Endothelial cell of umbilical vein (primary cell): ENCODE results near the gene BABAM2. TPM values are rescaled to one million over a fixed set of nuclear protein-coding genes. Genes with fewer than 3 reads are reported as not detected.

Experiments
- BruUV-seq: library from RNA; stranded (reverse); fragments of 400-500 nt; replicated peaks from 2 replicates; lab custom pipeline; 2021; lab: Mats Ljungman, UMichigan
- CTCF ChIA-PET: fragments of 300-600, 350-600 bp; sonication (Branson Sonifier 250); formaldehyde crosslinking; loops from one replicate; lab custom pipeline; 2021; ENCODE audit warnings: antibody characterized with exemption, inconsistent platforms; lab: Charles Lee
- POLR2A ChIA-PET: fragments of 300-600, 350-600 bp; sonication (Branson Sonifier 250); formaldehyde crosslinking; loops from one replicate; lab custom pipeline; 2021; ENCODE audit warnings: antibody characterized with exemption, inconsistent platforms; lab: Charles Lee
- DNase-seq: peaks from one replicate; pipeline ENCODE4 v3.0.0-alpha.2; 2011; ENCODE audit warnings: low read depth, low spot score
- FAIRE-seq: peaks from 2 replicates; lab custom pipeline; 2011; peaks lifted over from hg19 to GRCh38; lab: Jason Lieb, UNC
- H2AFZ ChIP-seq: 2 replicates; pipeline ENCODE4 v1.6.0; 2012; ENCODE audit warnings: low read depth, low read length, control low read depth, inconsistent platforms
- H3K27ac ChIP-seq: 2 replicates; pipeline ENCODE4 v1.5.1; 2011; ENCODE audit warnings: low read depth, mild to moderate bottlenecking, control low read depth, low read length, moderate library complexity; ENCODE audit not compliant: insufficient read depth
- H3K27me3 ChIP-seq, 2 experiments: 2 replicates each; pipeline versions ENCODE4 v1.6.0 to v1.6.1; 2011; ENCODE audit warnings: low read length in 2 of 2, mixed read lengths in 1 of 2; ENCODE audit not compliant: control insufficient read depth in 2 of 2, insufficient read depth in 2 of 2
- H3K36me3 ChIP-seq, 2 experiments: 2 replicates in 1 of 2; 3 replicates in 1 of 2; pipeline ENCODE4 v1.5.1; 2011; ENCODE audit warnings: low read length in 2 of 2, mild to moderate bottlenecking in 1 of 2, moderate library complexity in 1 of 2; ENCODE audit not compliant: control insufficient read depth in 2 of 2, insufficient read depth in 2 of 2; ENCODE audit errors: extremely low read depth in 1 of 2
- H3K4me1 ChIP-seq: 3 replicates; pipeline ENCODE4 v1.5.1; 2011; ENCODE audit warnings: mild to moderate bottlenecking, low read length; ENCODE audit not compliant: control insufficient read depth, insufficient read depth; ENCODE audit errors: extremely low read depth
- H3K4me2 ChIP-seq: 2 replicates; pipeline ENCODE4 v1.6.1; 2011; ENCODE audit warnings: low read length, control low read depth, mixed read lengths; ENCODE audit not compliant: insufficient read depth
- H3K4me3 ChIP-seq, 3 experiments: fragments of 200-600 bp in 1 of 3; sonication (generic), shearing (Covaris generic) in 1 of 3; replicated peaks in 1 of 3; 2 replicates each; pipeline ENCODE4 v1.5.1; 2011 to 2016; ENCODE audit warnings: control low read depth in 3 of 3, low read length in 3 of 3, mild to moderate bottlenecking in 2 of 3, inconsistent platforms in 1 of 3, low read depth in 1 of 3, moderate library complexity in 1 of 3; ENCODE audit not compliant: insufficient read depth in 1 of 3
- H3K79me2 ChIP-seq: 2 replicates; pipeline ENCODE4 v1.6.0; 2012; ENCODE audit warnings: low read length, inconsistent platforms; ENCODE audit not compliant: control insufficient read depth, insufficient read depth
- H3K9ac ChIP-seq: replicated peaks from 2 replicates; pipeline ENCODE3; 2011; ENCODE audit warnings: low read length, control low read depth; ENCODE audit not compliant: insufficient read depth; ENCODE audit errors: extremely low read depth
- H3K9me1 ChIP-seq: replicated peaks from 3 replicates; pipeline ENCODE4 v1.6.0; 2011; ENCODE audit warnings: mild to moderate bottlenecking, low read length; ENCODE audit not compliant: control insufficient read depth, insufficient read depth; ENCODE audit errors: extremely low read depth
- H3K9me3 ChIP-seq: replicated peaks from 2 replicates; pipeline ENCODE4 v1.5.1; 2012; ENCODE audit warnings: low read length, inconsistent platforms; ENCODE audit not compliant: control insufficient read depth, insufficient read depth
- H4K20me1 ChIP-seq: replicated peaks from 2 replicates; pipeline ENCODE3; 2011; ENCODE audit warnings: mild to moderate bottlenecking, low read length; ENCODE audit not compliant: control insufficient read depth, insufficient read depth; ENCODE audit errors: extremely low read depth
- CTCF ChIP-seq, 2 donors: IDR thresholded peaks; 1 replicate in 1 of 2; 2 replicates in 1 of 2; pipeline ENCODE4 v1.5.1; 2011; ENCODE audit warnings: low read length in 2 of 2, mild to moderate bottlenecking in 2 of 2, moderate library complexity in 2 of 2, control low read depth in 1 of 2, inconsistent platforms in 1 of 2, low read depth in 1 of 2; ENCODE audit not compliant: insufficient read depth in 1 of 2; ENCODE audit errors: extremely low read depth in 1 of 2
- EZH2 ChIP-seq: IDR thresholded peaks from 2 replicates; pipeline ENCODE4 v1.6.1; 2012; ENCODE audit warnings: borderline replicate concordance, low read depth, mild to moderate bottlenecking, moderate library complexity, low read length, inconsistent platforms; ENCODE audit not compliant: severe bottlenecking
- FOS ChIP-seq: IDR thresholded peaks from 2 replicates; pipeline ENCODE4 v1.6.1; 2011; ENCODE audit warnings: mild to moderate bottlenecking, low read length, moderate library complexity, borderline replicate concordance; ENCODE audit not compliant: insufficient read depth
- GATA2 ChIP-seq: IDR thresholded peaks from 2 replicates; pipeline ENCODE4 v1.7.0; 2011; ENCODE audit warnings: low read depth, mild to moderate bottlenecking, moderate library complexity, mixed read lengths, low read length; ENCODE audit not compliant: insufficient read length, insufficient read depth
- JUN ChIP-seq: IDR thresholded peaks from 2 replicates; pipeline ENCODE4 v1.6.1; 2011; ENCODE audit warnings: borderline replicate concordance, low read depth; ENCODE audit not compliant: insufficient read length, insufficient read depth
- MAX ChIP-seq: IDR thresholded peaks from 2 replicates; pipeline ENCODE4 v1.6.1; 2011; ENCODE audit not compliant: insufficient read depth, insufficient read length
- MYC ChIP-seq: IDR thresholded peaks from one replicate; pipeline ENCODE4 v1.6.1; 2011; ENCODE audit warnings: mild to moderate bottlenecking, low read depth, low read length
- POLR2A ChIP-seq: IDR thresholded peaks from 2 replicates; pipeline ENCODE4 v1.6.1; 2012; ENCODE audit warnings: low read depth, mild to moderate bottlenecking, control low read depth, low read length
- POLR2AphosphoS5 ChIP-seq: IDR thresholded peaks from 2 replicates; pipeline ENCODE4 v1.6.1; 2012; ENCODE audit warnings: low read depth, mild to moderate bottlenecking, control low read depth, low read length, moderate library complexity; ENCODE audit not compliant: insufficient read depth
- dilution Hi-C: fragments of 300-500 bp; cut with MboI; formaldehyde crosslinking; loops from one replicate; pipeline ENCODE4 v1.15.0; 2019; ENCODE audit warnings: low sequenced_read_pairs; ENCODE audit not compliant: extremely low pct_ligation_motif_present
- intact Hi-C: fragments of 100-400 bp; cut with micrococcal nuclease; formaldehyde crosslinking; loops from one replicate; pipeline ENCODE4 v1.10.0; 2022
- polyA plus RNA-seq, 4 experiments: library from polyadenylated mRNA; depleted of rRNA in 3 of 4; stranded (reverse) in 3 of 4; unstranded in 1 of 4; fragments of >200 nt; gene quantifications; 2 replicates each; pipeline versions ENCODE4 v1.2.1 to v1.2.3, GENCODE V29; 2011 to 2012; ENCODE audit warnings: missing spikeins in 1 of 4
- total RNA-seq: library from RNA; stranded (reverse); gene quantifications from 2 replicates; pipeline ENCODE4 v1.2.3, GENCODE V29; 2021

BABAM2 gene
- total and polyA plus RNA-seq, 2 donors (not counting 3 experiments of a cell fraction or from before 2014, with no cell fraction given) = 19.9 to 27.6 TPM

- FAIRE-seq = no peak
- no peak for DNase-seq
- Histone ChIP-seq H3K4me1 (no peaks in the 10 kb centered on the region), H4K20me1 (no peaks in the 10 kb centered on the region), H2AFZ (no peak overlapping the region), H3K27me3 (no peaks in the 10 kb centered on the region), H3K9ac (no peak overlapping the region), H3K79me2 (no peaks in the 10 kb centered on the region), H3K4me3 (no peak overlapping the region), H3K9me3 (no peaks in the 10 kb centered on the region), H3K9me1 (no peaks in the 10 kb centered on the region), H3K4me2 (no peak overlapping the region), H3K36me3 (no peaks in the 10 kb centered on the region), H3K27ac (no peak overlapping the region)
- BruUV-seq = no TSS peak
- intact Hi-C loops = no loop called here
- dilution Hi-C loops = no loop called here
- ChIA-PET CTCF (interaction anchor here (2.6 kb wide), 1 partner anchor 10 kb away, joined by 6 read pairs; no protein-coding TSS in a partner anchor), POLR2A (no interaction called here)
- TF ChIP-seq FOS (no peak), POLR2AphosphoS5 (no peak), JUN (no peak), MAX (no peak), GATA2 (no peak), POLR2A (no peak), EZH2 (no peak), MYC (no peak), CTCF (IDR thresholded peaks at IDR 0.05; ENCODE audit: extremely low read depth in 1 of 2, insufficient read depth in 1 of 2, low read depth in 1 of 2, low read length in 2 of 2) (no peak)
These were observed 46.5 kb upstream of the BABAM2 start for GRCh38 chr2:27843992-27844391.
